Smooth muscle cell (in vitro differentiated cells): ENCODE data around the gene EMC6. TPM values are rescaled to one million over a fixed set of nuclear protein-coding genes. Genes with fewer than 3 reads are reported as not detected.

Experiments used
- DNase-seq: peaks from one replicate; lab custom pipeline; 2025; ENCODE audit not compliant: unreplicated experiment; lab: John Stamatoyannopoulos, UW
- H2AFZ ChIP-seq: fragments of 200-600 bp; sonication (generic); 2 replicates; pipeline ENCODE4 v1.6.0; 2016; ENCODE audit warnings: antibody characterized with exemption, low read depth, mild to moderate bottlenecking
- H3F3A ChIP-seq: fragments of 200-600 bp; sonication (generic); 2 replicates; pipeline ENCODE4 v1.6.0; 2017; ENCODE audit warnings: antibody characterized with exemption, low read depth
- H3K27ac ChIP-seq: fragments of 200-600 bp; sonication (generic); 2 replicates; pipeline ENCODE4 v1.5.1; 2016; ENCODE audit warnings: low read depth, mild to moderate bottlenecking
- H3K27me3 ChIP-seq: fragments of 200-600 bp; sonication (generic); 2 replicates; pipeline ENCODE4 v1.6.1; 2016; ENCODE audit warnings: low read depth, mild to moderate bottlenecking
- H3K36me3 ChIP-seq: fragments of 200-600 bp; sonication (generic); 2 replicates; pipeline ENCODE4 v1.5.1; 2016; ENCODE audit warnings: low read depth
- H3K4me1 ChIP-seq: fragments of 200-600 bp; sonication (generic); 2 replicates; pipeline ENCODE4 v1.5.1; 2016; ENCODE audit warnings: low read depth
- H3K4me2 ChIP-seq: fragments of 200-600 bp; sonication (generic); 2 replicates; pipeline ENCODE4 v1.6.0; 2016; ENCODE audit warnings: mild to moderate bottlenecking
- H3K4me3 ChIP-seq: fragments of 200-600 bp; sonication (generic); 2 replicates; pipeline ENCODE4 v1.5.1; 2016; ENCODE audit warnings: mild to moderate bottlenecking
- H3K79me2 ChIP-seq: fragments of 200-600 bp; sonication (generic); 2 replicates; pipeline ENCODE4 v1.6.0; 2016; ENCODE audit warnings: low read depth, mild to moderate bottlenecking
- H3K9ac ChIP-seq: fragments of 200-600 bp; sonication (generic); 2 replicates; pipeline ENCODE4 v1.6.0; 2016; ENCODE audit warnings: low read depth
- H3K9me3 ChIP-seq: fragments of 200-600 bp; sonication (generic); replicated peaks from 2 replicates; pipeline ENCODE4 v1.5.1; 2016; ENCODE audit warnings: low read depth
- H4K20me1 ChIP-seq: fragments of 200-600 bp; sonication (generic); 2 replicates; pipeline ENCODE4 v1.6.0; 2016; ENCODE audit warnings: low read depth
- WGBS: methylation state at CpG from one replicate; pipeline ENCODE4 v1.1.7; 2016; ENCODE audit warnings: low lambda C conversion rate; 5-methylcytosine and 5-hydroxymethylcytosine counted together
- polyA plus RNA-seq: library from polyadenylated mRNA; unstranded; fragments of >200 nt; fragmentation: Nextera tagmentation; extraction: Ambion mirVana; gene quantifications from 2 replicates; pipeline ENCODE4 v1.2.1, GENCODE V29; 2016
- total RNA-seq: library from RNA; depleted of rRNA; stranded (reverse); fragments of >200 nt; gene quantifications from 2 replicates; pipeline ENCODE4 v1.2.3, GENCODE V29; 2014
- TF ChIP-seq, protein P1 (sequence below): fragments of 200-600 bp; sonication (generic); IDR thresholded peaks from 2 replicates; pipeline ENCODE4 v1.5.1; 2017; ENCODE audit warnings: borderline replicate concordance, mild to moderate bottlenecking, antibody characterized with exemption; ENCODE audit not compliant: insufficient read depth, poor library complexity, severe bottlenecking

EMC6 gene
- total and polyA plus RNA-seq, 2 experiments from 2014 or later, result 59.7 to 123 TPM

DNA sequence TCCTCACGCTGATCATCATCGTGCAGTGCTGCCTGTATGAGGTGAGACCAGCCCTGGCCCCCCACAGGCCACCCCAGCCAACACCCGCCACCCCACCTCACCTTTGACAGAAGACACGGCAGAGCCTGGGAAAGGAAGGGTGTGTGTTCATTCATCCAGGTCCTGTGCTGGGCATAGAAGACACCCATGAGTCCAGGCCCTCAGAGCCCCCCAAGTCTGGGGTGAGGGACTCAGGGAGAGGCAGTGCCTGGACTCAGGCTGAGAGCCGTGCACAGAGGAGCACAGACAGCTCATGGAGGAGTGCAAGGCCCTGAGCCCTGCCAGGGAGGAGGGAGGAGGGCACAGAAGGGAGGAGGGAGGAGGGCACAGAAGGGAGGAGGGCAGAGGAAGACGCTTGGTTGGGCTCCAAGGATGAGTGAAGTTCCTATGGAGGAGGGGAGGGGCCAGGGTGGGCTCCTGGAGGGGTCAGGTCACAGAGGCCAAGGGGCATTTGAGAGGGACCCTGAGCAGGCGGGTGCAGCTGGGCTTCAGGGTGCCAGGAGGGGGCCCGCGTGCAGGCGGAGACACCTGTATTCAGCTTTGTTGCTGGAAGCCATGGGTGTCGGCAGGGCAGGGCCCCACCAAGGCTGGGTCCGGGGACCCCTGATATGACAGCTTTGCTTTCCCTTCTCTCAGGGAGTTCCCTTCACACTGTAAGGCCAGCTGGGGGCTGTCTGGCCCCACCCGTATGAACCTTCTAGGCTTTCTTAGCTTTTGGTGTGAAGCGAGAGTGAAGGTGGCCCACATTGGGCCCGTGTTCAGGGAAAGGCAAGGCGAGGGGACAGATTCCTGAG lies 11.6 kb upstream of the EMC6 start:
- Histone ChIP-seq H3K4me1 (peaks cover 4% of the 10 kb centered on the region), H3K79me2 (no peaks in the 10 kb centered on the region), H3K4me3 (no peak overlapping the region), H4K20me1 (no peaks in the 10 kb centered on the region), H3K9me3 (no peaks in the 10 kb centered on the region), H3K4me2 (no peak overlapping the region), H3K27ac (no peak overlapping the region), H3F3A (no peaks in the 10 kb centered on the region), H3K36me3 (no peaks in the 10 kb centered on the region), H3K9ac (no peak overlapping the region), H2AFZ (no peak overlapping the region), H3K27me3 (no peaks in the 10 kb centered on the region)
- 96% methylated on average over 15 of the region's 16 CpGs for WGBS
- TF ChIP-seq, protein P1, sequence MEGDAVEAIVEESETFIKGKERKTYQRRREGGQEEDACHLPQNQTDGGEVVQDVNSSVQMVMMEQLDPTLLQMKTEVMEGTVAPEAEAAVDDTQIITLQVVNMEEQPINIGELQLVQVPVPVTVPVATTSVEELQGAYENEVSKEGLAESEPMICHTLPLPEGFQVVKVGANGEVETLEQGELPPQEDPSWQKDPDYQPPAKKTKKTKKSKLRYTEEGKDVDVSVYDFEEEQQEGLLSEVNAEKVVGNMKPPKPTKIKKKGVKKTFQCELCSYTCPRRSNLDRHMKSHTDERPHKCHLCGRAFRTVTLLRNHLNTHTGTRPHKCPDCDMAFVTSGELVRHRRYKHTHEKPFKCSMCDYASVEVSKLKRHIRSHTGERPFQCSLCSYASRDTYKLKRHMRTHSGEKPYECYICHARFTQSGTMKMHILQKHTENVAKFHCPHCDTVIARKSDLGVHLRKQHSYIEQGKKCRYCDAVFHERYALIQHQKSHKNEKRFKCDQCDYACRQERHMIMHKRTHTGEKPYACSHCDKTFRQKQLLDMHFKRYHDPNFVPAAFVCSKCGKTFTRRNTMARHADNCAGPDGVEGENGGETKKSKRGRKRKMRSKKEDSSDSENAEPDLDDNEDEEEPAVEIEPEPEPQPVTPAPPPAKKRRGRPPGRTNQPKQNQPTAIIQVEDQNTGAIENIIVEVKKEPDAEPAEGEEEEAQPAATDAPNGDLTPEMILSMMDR, result no peak
- DNase-seq, result no peak

DNA sequence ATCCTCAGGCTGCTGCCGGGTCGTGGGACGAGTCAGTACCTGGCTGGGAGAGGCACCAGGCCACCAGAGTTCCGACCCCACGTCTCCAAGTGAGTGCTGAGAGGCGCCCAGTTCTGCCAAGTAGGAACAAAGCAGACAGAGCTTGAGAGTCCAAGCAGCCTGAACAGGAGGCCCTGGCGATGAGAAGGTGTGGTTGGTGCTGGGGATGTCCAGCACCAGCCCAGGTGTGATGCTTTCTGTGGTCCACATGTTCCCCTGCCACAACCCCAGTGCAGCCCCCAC lies 11.1 kb upstream of the EMC6 start:
- 94% methylated on average over 7 of the region's 7 CpGs for WGBS
- Histone ChIP-seq H3K9me3 (no peaks in the 10 kb centered on the region), H3K27me3 (no peaks in the 10 kb centered on the region), H3K36me3 (no peaks in the 10 kb centered on the region), H3K9ac (no peak overlapping the region), H3K27ac (no peak overlapping the region), H3F3A (no peaks in the 10 kb centered on the region), H3K4me2 (no peak overlapping the region), H4K20me1 (no peaks in the 10 kb centered on the region), H3K4me3 (no peak overlapping the region), H3K79me2 (no peaks in the 10 kb centered on the region), H3K4me1 (peaks cover 4% of the 10 kb centered on the region), H2AFZ (no peak overlapping the region)
- DNase-seq, result no peak
- TF ChIP-seq, protein P1, result no peak

- WGBS, result 93% methylated on average over 41 of the region's 42 CpGs
- H3F3A ChIP-seq, result no peaks in the 10 kb centered on the region
Measured at GRCh38 chr17:3657874-3658783, 10.5 kb upstream of the EMC6 start.

More at GRCh38 chr17:3657874-3658783, 10.5 kb upstream of the EMC6 start:
- no peak for DNase-seq
- H3K4me3 ChIP-seq, result no peak overlapping the region
- H2AFZ ChIP-seq, result no peak overlapping the region
- H3K36me3 ChIP-seq, result no peaks in the 10 kb centered on the region
- H3K9me3 ChIP-seq, result no peaks in the 10 kb centered on the region
- TF ChIP-seq, protein P1, result no peak
- H3K27ac ChIP-seq, result peak overlapping the region; percentile 86
- H3K4me2 ChIP-seq, result no peak overlapping the region
- peaks cover 4% of the 10 kb centered on the region for H3K4me1 ChIP-seq
- peaks cover 5% of the 10 kb centered on the region for H4K20me1 ChIP-seq
- H3K27me3 ChIP-seq, result no peaks in the 10 kb centered on the region
- no peaks in the 10 kb centered on the region for H3K79me2 ChIP-seq
- H3K9ac ChIP-seq, result no peak overlapping the region
